HG02943 (cell line): ENCODE results near the gene DGKA.

Source experiments
- ATAC-seq: cut with Tn5 transposase; IDR thresholded peaks from one replicate; pipeline ENCODE4 v1.9.1; 2021; ENCODE audit warnings: mild to moderate bottlenecking, low read depth, moderate library complexity; ENCODE audit not compliant: unreplicated experiment

DGKA gene

DNA sequence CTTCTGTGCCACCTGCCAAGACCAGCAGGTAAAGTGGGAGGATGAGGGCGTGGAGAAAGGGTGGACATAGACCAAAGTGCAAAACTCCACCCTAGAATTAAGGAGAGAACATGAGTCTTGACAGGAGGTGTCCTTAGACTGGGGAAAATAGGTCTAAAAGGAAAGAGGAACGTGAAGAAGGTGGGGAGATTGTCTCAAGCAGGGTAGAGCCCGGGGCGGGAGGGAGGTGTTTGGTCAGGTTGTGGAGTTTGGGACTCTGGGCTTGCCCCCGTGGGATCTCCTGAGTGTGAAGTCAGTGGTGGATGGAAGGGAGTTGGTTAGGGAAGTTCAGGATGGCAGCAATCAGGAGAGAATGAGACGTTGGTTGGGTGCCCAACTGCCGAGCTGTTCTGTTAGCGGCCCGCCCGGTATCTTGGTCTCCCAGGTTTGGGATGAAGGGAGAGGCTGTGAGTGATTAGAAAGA is 386 bp downstream of the DGKA start:
- ATAC-seq, result no peak

DNA sequence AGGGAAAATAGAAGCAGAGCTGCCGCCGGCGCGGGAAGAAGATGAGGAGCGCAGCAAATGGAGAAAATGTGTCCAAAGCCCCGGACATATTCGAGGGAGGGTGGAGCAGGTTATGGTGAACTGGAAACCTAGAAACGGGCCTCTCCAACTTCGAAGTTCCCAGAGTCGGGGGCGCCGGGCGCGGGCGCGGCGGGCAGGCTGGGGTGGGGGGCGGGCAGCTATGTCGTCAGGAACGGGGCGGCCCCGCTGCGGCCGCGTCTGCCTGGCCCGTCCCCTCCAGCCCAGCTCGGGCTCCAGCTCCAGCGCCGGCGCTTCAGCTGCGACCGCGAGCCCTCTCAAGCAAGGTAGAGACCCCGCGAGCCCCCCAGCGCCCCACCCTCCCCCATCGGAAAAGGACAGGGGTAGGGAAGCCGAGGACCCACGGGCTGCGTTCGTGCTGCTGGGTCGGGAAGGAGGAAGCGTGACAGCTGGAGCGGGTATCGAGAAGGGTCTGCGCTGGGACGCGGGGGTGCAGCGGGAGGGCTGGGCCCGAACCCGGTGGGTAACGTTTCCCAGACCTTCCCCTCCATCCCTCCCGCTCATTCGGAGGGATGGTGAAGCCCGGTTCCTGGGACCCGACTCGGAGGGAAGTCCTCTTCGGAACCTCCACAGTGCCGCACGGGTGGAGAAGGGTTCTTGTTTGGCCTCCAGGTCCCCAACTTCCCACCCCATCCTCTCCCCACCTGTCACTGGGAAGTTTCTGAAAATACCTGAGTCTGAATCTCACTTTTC is 1.0 kb downstream of the DGKA start:
- ATAC-seq, result no peak

DNA sequence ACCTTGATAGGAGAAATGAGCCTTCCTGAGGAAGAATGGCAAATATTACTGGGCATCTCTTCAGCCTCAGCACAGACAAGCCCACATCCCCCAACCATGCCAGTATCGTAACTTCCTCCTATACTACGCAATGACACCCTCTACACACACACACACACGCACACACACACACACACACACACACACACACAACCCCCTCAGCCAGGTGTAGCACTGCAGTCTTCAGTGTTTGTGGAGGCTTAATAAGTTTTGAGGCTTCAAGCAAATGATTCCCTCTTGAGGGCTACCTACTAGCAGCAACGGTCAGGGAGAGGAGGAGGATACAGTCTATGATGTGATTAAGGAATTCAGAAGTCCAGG is 1.6 kb downstream of the DGKA start:
- no peak for ATAC-seq

GRCh38 chr12:55933169-55933798 is 2.3 kb downstream of the DGKA start:
- no peak for ATAC-seq

GRCh38 chr12:55933799-55934742 is 3.1 kb downstream of the DGKA start:
- ATAC-seq, result no peak

DNA sequence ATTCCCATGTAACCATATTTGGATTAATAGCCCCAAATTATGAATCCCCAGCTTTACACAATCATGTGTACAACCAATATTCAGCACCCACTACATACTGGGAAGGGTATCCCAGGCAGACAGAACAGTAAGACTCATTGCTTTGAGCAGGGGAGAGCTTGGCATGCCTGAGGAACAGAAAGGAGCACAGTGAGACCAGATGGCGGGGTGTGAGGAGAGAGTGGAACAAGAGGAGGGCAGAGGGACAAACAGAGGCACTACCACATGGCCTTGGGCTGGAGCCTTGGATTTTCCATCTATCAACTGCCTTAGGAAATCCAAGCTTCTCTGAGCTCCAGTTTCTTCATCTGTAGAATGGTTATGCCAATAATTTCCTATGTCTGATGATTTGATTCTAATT is 3.8 kb downstream of the DGKA start:
- no peak for ATAC-seq

GRCh38 chr12:55935738-55936151 is 4.8 kb downstream of the DGKA start:
- ATAC-seq, result no peak

DNA sequence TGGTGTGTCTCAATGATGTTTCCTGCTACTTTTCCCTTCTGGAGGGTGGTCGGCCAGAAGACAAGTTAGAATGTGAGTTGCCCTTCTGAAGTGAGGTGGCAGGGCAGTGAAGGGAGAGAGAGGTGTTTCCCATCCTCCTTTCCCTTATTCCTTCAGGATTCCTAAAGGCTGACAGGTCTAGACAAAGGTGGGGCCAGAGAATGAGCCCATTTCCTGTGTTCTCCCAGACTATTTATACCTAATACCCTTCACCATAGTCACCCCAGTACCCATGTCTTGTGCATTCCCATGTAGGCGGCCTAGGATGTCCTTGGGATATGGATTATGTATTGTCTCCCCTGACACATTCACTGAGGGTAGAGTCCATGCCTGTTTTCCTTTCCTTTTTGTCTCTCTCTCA is 7.0 kb downstream of the DGKA start:
- no peak for ATAC-seq

GRCh38 chr12:55938826-55939501 is 8.0 kb downstream of the DGKA start:
- ATAC-seq, result no peak

GRCh38 chr12:55940065-55940732 is 9.2 kb downstream of the DGKA start:
- peak; percentile 92 for ATAC-seq

DNA sequence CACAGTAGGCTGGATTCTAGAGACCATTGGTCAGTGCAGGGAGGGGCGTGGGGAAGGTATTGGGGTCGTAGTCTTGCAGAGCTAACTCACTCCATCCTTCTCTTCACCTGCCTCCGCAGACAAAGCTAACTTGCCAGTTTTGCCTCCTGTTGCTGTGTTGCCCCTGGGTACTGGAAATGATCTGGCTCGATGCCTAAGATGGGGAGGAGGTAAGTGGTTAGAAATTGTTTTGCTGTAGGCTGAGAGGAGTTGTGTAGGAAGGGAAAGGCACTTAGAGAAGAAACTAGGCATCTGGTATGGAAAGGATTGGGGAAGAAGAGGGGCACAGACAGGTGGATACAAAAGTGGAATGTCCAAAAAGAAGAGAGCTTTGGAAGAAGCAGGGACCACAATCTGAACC is 11.1 kb downstream of the DGKA start:
- no peak for ATAC-seq

DNA sequence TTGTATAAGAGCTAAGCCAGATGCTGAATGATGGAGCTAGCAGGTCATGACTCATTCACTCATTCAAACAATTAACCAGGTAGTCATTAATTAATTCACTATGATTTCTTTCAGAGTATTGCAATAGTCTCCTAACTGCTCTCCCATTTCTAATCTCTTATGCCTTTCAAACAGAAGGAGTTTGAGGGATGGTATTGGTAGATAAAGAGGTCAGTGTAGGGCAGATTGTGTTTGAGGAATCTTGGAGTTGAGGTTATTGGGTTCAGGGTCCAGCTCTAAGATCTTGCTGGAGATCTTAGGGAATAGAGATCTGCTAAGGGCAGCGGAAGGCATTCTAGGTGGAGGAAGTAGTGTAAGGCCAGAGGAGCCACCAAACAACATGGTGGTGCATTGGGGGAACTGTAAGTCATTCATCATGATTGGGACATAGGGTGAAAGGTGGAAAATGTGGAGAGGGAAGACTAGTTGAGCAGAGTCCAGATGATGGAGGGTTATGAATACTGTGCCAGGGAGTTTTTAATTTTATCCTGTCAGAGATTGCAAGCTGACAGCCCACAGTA is 11.7 kb downstream of the DGKA start:
- no peak for ATAC-seq

DNA sequence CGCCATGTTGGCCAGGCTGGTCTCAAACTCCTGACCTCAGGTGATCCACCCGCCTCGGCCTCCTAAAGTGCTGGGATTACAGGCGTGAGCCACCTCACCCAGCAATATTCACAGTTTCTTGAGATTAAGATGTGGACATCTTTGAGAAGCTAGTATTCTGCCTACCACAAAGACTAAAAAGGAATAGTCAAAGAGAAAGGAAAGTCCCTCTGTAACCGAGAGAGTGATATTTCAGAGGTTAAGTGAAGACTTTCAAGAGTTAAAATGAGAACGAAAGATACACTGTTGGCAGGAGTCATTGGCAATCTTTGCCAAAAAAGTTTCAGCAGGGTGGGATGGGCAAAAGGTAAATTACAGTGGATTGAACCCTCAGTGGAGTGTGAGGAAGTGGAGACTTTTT is 15.6 kb downstream of the DGKA start:
- no peak for ATAC-seq

DNA sequence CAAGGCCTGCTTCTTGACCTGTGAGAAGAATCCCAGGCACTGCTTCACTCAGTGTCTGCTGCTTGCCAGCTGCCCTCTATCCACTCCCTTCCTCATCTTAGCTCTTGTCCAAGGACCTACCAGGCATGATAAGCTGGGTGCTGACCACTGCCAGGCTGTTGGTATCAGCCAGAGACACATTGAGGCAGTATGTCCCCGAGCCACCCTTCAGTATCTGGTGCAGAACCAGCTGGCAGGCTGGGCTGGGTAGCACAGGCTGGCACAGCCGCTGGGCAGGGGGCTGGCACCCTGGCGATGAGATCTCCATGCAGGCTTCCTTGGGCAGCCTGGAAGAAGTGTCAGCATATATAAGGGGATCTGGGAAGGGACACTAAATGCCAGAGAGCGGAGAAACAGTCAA is 24.4 kb downstream of the DGKA start:
- no peak for ATAC-seq

- no peak for ATAC-seq
Observed at GRCh38 chr12:55955800-55956508, 25.0 kb downstream of the DGKA start.

DNA sequence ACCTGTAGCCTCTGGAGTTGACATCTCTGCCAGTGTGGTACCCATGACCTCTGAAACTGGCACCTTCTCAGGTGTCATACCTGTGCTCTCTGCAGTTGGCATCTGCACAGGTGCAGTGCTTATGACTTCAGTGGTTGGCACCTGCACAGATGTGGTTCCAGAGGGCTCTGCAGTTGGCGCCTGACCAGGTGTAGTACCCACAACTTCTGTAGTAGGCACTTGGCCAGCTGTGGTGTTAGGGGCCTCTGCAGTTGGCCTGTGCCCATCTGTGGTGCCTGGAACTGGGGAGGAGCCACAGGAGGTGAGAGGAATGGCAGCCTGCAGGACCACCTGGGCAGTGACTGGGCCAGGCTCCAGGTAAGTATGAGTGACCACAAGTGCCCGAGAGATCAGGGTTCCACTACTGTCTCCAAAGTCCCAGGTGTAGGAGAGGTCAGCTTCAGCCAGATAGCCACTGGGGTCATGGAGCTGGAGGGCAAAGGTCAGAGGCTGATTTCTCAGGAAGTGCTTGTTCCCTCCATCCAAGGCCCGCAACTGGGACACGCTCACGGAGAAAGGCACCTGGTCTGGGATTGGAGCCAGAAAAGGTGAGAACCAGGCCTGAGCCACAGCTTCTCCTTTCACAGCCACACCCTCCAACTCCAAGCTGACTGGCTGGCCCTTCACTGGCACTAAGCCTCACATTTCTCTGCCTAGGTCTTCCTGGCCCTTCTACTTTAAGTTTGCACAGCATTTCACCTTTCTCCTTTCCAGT is 26.3 kb downstream of the DGKA start:
- no peak for ATAC-seq

GRCh38 chr12:55963760-55964159 is 32.8 kb downstream of the DGKA start:
- no peak for ATAC-seq

DNA sequence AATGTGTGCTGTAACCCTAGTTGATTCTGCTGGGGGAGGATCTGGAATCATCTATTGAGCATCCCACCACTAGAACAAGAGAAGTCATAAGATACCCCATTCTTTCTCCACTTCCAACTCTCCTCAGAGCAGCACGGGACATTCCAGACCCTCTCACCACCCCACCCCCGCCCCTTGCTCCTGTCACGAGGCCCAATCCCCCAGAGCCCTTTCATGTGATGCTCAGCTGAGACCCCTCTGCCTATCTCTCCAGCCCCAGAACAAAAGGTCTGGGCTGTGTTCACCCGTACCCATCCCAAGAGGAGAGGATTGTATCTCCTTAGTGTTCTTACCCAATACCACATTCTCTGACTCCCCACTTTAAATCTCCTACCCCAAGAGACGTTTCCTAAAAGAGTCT is 34.3 kb downstream of the DGKA start:
- ATAC-seq, result no peak
